GM19351 (cell line): Measurements from ENCODE around the gene SLC25A1.
"Not testable (repeated sequence)": the region's sequence is repeated elsewhere in the genome, so short reads cannot be mapped to it uniquely, and the experiment has no call there.

Source experiments
- ATAC-seq: cut with Tn5 transposase; IDR thresholded peaks from one replicate; pipeline ENCODE4 v1.9.1; 2021; ENCODE audit warnings: mild to moderate bottlenecking, moderate library complexity; ENCODE audit not compliant: unreplicated experiment

The SLC25A1 gene

GRCh38 chr22:19206287-19206686 is 27.8 kb upstream of the SLC25A1 start:
- ATAC-seq = no peak

GRCh38 chr22:19204640-19205039 is 26.1 kb upstream of the SLC25A1 start:
- no peak for ATAC-seq

- no peak for ATAC-seq
Measured at GRCh38 chr22:19203834-19204233, 25.3 kb upstream of the SLC25A1 start.

GRCh38 chr22:19202799-19203186 is 24.3 kb upstream of the SLC25A1 start:
- not testable (repeated sequence) for ATAC-seq

GRCh38 chr22:19201869-19202798 is 23.6 kb upstream of the SLC25A1 start:
- no peak for ATAC-seq

GRCh38 chr22:19201130-19201868 is 22.8 kb upstream of the SLC25A1 start:
- no peak for ATAC-seq

GRCh38 chr22:19199479-19199878 is 20.9 kb upstream of the SLC25A1 start:
- ATAC-seq = no peak

GRCh38 chr22:19197997-19198865 is 19.7 kb upstream of the SLC25A1 start:
- ATAC-seq = no peak

- no peak for ATAC-seq
Measured at GRCh38 chr22:19196841-19197612, 18.5 kb upstream of the SLC25A1 start.

GRCh38 chr22:19195796-19196731 is 17.5 kb upstream of the SLC25A1 start:
- ATAC-seq = no peak

- ATAC-seq = no peak
Measured at GRCh38 chr22:19194766-19195536, 16.4 kb upstream of the SLC25A1 start.

- ATAC-seq = no peak
Measured at GRCh38 chr22:19193879-19194278, 15.3 kb upstream of the SLC25A1 start.

GRCh38 chr22:19187716-19188563 is 9.4 kb upstream of the SLC25A1 start:
- ATAC-seq = no peak

- ATAC-seq = no peak
Measured at GRCh38 chr22:19184276-19184997, 5.9 kb upstream of the SLC25A1 start.

GRCh38 chr22:19183216-19183615 is 4.7 kb upstream of the SLC25A1 start:
- ATAC-seq = no peak

- no peak for ATAC-seq
Measured at GRCh38 chr22:19182472-19183157, 4.1 kb upstream of the SLC25A1 start.
